GM21423 (cell line): Measurements from ENCODE around the gene AGAP1.
"Not testable (repeated sequence)": the region's sequence is repeated elsewhere in the genome, so short reads cannot be mapped to it uniquely, and the experiment has no call there.

ENCODE experiments used
- ATAC-seq: cut with Tn5 transposase; IDR thresholded peaks from one replicate; pipeline ENCODE4 v1.9.1; 2021; ENCODE audit warnings: mild to moderate bottlenecking, moderate library complexity; ENCODE audit not compliant: unreplicated experiment

Gene AGAP1

GRCh38 chr2:235926229-235926628 is 432.4 kb downstream of the AGAP1 start:
- no peak for ATAC-seq

- no peak for ATAC-seq
Measured at GRCh38 chr2:235928751-235929370, 435.0 kb downstream of the AGAP1 start.

- ATAC-seq = no peak
Measured at GRCh38 chr2:235930701-235931100, 436.9 kb downstream of the AGAP1 start.

GRCh38 chr2:235931676-235932075 is 437.8 kb downstream of the AGAP1 start:
- ATAC-seq = no peak

GRCh38 chr2:235934059-235934773 is 440.4 kb downstream of the AGAP1 start:
- ATAC-seq = no peak

- no peak for ATAC-seq
Measured at GRCh38 chr2:235934774-235935484, 441.1 kb downstream of the AGAP1 start.

GRCh38 chr2:235935773-235936172 is 441.9 kb downstream of the AGAP1 start:
- no peak for ATAC-seq

GRCh38 chr2:235936493-235936892 is 442.6 kb downstream of the AGAP1 start:
- ATAC-seq = no peak

- no peak for ATAC-seq
Measured at GRCh38 chr2:235937087-235937486, 443.2 kb downstream of the AGAP1 start.

- ATAC-seq = no peak
Measured at GRCh38 chr2:235937526-235937925, 443.7 kb downstream of the AGAP1 start.

- no peak for ATAC-seq
Measured at GRCh38 chr2:235937936-235938335, 444.1 kb downstream of the AGAP1 start.

GRCh38 chr2:235938611-235939010 is 444.8 kb downstream of the AGAP1 start:
- ATAC-seq = no peak

- ATAC-seq = no peak
Measured at GRCh38 chr2:235939471-235939870, 445.6 kb downstream of the AGAP1 start.

- no peak for ATAC-seq
Measured at GRCh38 chr2:235940330-235940729, 446.5 kb downstream of the AGAP1 start.

GRCh38 chr2:235944591-235944990 is 450.7 kb downstream of the AGAP1 start:
- ATAC-seq = no peak

GRCh38 chr2:235945608-235946140 is 451.8 kb downstream of the AGAP1 start:
- no peak for ATAC-seq

GRCh38 chr2:235946590-235946989 is 452.7 kb downstream of the AGAP1 start:
- no peak for ATAC-seq

GRCh38 chr2:235947055-235947454 is 453.2 kb downstream of the AGAP1 start:
- not testable (repeated sequence) for ATAC-seq

- ATAC-seq = no peak
Measured at GRCh38 chr2:235949567-235950472, 456.0 kb downstream of the AGAP1 start.

GRCh38 chr2:235950473-235950809 is 456.6 kb downstream of the AGAP1 start:
- no peak for ATAC-seq

GRCh38 chr2:235951493-235951892 is 457.6 kb downstream of the AGAP1 start:
- ATAC-seq = no peak
